OCI-LY1 (cell line): ENCODE data around the gene CPNE7.

Experiments
- H2AFZ ChIP-seq: fragments of 200-600 bp; sonication (generic), shearing (Covaris generic); 2 replicates; pipeline ENCODE4 v1.6.0; 2014; ENCODE audit warnings: antibody characterized with exemption, mild to moderate bottlenecking, low read length
- H3F3A ChIP-seq: fragments of 200-600 bp; sonication (generic), shearing (Covaris generic); 2 replicates; pipeline ENCODE4 v1.6.0; 2014; ENCODE audit warnings: mild to moderate bottlenecking, antibody characterized with exemption, low read length, moderate library complexity; ENCODE audit not compliant: insufficient read depth
- H3K27ac ChIP-seq: fragments of 200-600 bp; sonication (generic); 2 replicates; pipeline ENCODE4 v1.5.1; 2014; ENCODE audit warnings: low read length, mixed run types, mild to moderate bottlenecking, low read depth; ENCODE audit not compliant: poor library complexity, severe bottlenecking
- H3K27me3 ChIP-seq: fragments of 200-600 bp; sonication (generic); 2 replicates; pipeline ENCODE4 v1.6.0; 2014; ENCODE audit warnings: antibody characterized with exemption, mild to moderate bottlenecking, low read length, moderate library complexity; ENCODE audit not compliant: insufficient read depth
- H3K36me3 ChIP-seq: fragments of 200-600 bp; sonication (generic); 2 replicates; pipeline ENCODE4 v1.6.1; 2014; ENCODE audit warnings: mild to moderate bottlenecking, antibody characterized with exemption, low read length, moderate library complexity, mixed read lengths; ENCODE audit not compliant: insufficient read depth
- H3K4me1 ChIP-seq: fragments of 200-600 bp; sonication (generic); 2 replicates; pipeline ENCODE4 v1.5.1; 2014; ENCODE audit warnings: mild to moderate bottlenecking, low read length, moderate library complexity; ENCODE audit not compliant: insufficient read depth, severe bottlenecking
- H3K4me2 ChIP-seq: fragments of 200-600 bp; sonication (generic), shearing (Covaris generic); 2 replicates; pipeline ENCODE4 v1.6.1; 2014; ENCODE audit warnings: low read length
- H3K4me3 ChIP-seq: fragments of 200-600 bp; sonication (generic); 2 replicates; pipeline ENCODE4 v1.5.1; 2014; ENCODE audit warnings: low read length, low read depth, mild to moderate bottlenecking, mixed read lengths; ENCODE audit not compliant: poor library complexity, severe bottlenecking
- H3K79me2 ChIP-seq: fragments of 200-600 bp; shearing (Covaris generic); 2 replicates; pipeline ENCODE4 v1.6.1; 2016; ENCODE audit warnings: mixed run types, low read length, mixed read lengths; ENCODE audit not compliant: insufficient read depth
- H3K9ac ChIP-seq: fragments of 200-600 bp; sonication (generic), shearing (Covaris generic); 2 replicates; pipeline ENCODE4 v1.6.1; 2014; ENCODE audit warnings: mild to moderate bottlenecking, low read length, mixed read lengths
- H3K9me2 ChIP-seq: fragments of 200-600 bp; sonication (generic), shearing (Covaris generic); 2 replicates; pipeline ENCODE4 v1.6.1; 2014; ENCODE audit warnings: low read depth, mild to moderate bottlenecking, low read length, mixed read lengths
- H3K9me3 ChIP-seq: fragments of 200-600 bp; shearing (Covaris generic); 2 replicates; pipeline ENCODE4 v1.6.1; 2014; ENCODE audit warnings: low read length, mixed read lengths
- H4K20me1 ChIP-seq: fragments of 200-600 bp; sonication (generic), shearing (Covaris generic); 2 replicates; pipeline ENCODE4 v1.6.0; 2016; ENCODE audit warnings: mild to moderate bottlenecking, low read length; ENCODE audit not compliant: insufficient read depth
- CTCF ChIP-seq: fragments of 200-600 bp; sonication (generic), shearing (Covaris generic); IDR thresholded peaks from 2 replicates; pipeline ENCODE4 v1.5.1; 2017; ENCODE audit warnings: mild to moderate bottlenecking, antibody characterized with exemption, low read length, moderate library complexity, mixed read lengths
- EZH2 ChIP-seq: fragments of 200-600 bp; sonication (generic), shearing (Covaris generic); IDR thresholded peaks from 2 replicates; pipeline ENCODE4 v1.8.0; 2017; ENCODE audit warnings: borderline replicate concordance, mixed run types, mild to moderate bottlenecking, antibody characterized with exemption, low read length, moderate library complexity, mixed read lengths

Gene CPNE7

GRCh38 chr16:89546781-89547180, 28.8 kb upstream of the CPNE7 start:
- Histone ChIP-seq H3K36me3 (peaks cover 71% of the 10 kb centered on the region), H3K4me3 (no peak overlapping the region), H3K79me2 (no peaks in the 10 kb centered on the region), H4K20me1 (no peaks in the 10 kb centered on the region), H3K4me1 (peaks cover 14% of the 10 kb centered on the region), H3K4me2 (no peak overlapping the region), H3K27me3 (no peaks in the 10 kb centered on the region), H3K9ac (no peak overlapping the region), H3K27ac (no peak overlapping the region), H3F3A (no peaks in the 10 kb centered on the region), H3K9me2 (no peaks in the 10 kb centered on the region), H3K9me3 (no peaks in the 10 kb centered on the region), H2AFZ (no peak overlapping the region)
- TF ChIP-seq EZH2 (no peak), CTCF (no peak)

- H2AFZ ChIP-seq: no peak overlapping the region
- H3K4me1 ChIP-seq: peaks cover 14% of the 10 kb centered on the region
- H3K27me3 ChIP-seq: no peaks in the 10 kb centered on the region
- no peak overlapping the region for H3K27ac ChIP-seq
- H3K79me2 ChIP-seq: no peaks in the 10 kb centered on the region
- H3K4me2 ChIP-seq: no peak overlapping the region
- H3K9me3 ChIP-seq: no peaks in the 10 kb centered on the region
- TF ChIP-seq EZH2: no peak
- TF ChIP-seq CTCF: no peak
- no peak overlapping the region for H3K9ac ChIP-seq
- no peaks in the 10 kb centered on the region for H4K20me1 ChIP-seq
- H3K9me2 ChIP-seq: no peaks in the 10 kb centered on the region
- no peak overlapping the region for H3K4me3 ChIP-seq
- H3F3A ChIP-seq: no peaks in the 10 kb centered on the region
- H3K36me3 ChIP-seq: peaks cover 75% of the 10 kb centered on the region
Observed at GRCh38 chr16:89547291-89547690, 28.3 kb upstream of the CPNE7 start.

GRCh38 chr16:89547860-89548259, 27.7 kb upstream of the CPNE7 start:
- Histone ChIP-seq H2AFZ (no peak overlapping the region), H3K27ac (no peak overlapping the region), H3K4me3 (no peak overlapping the region), H3K9me2 (no peaks in the 10 kb centered on the region), H3K9ac (no peak overlapping the region), H3K9me3 (no peaks in the 10 kb centered on the region), H3K4me2 (no peak overlapping the region), H3K27me3 (no peaks in the 10 kb centered on the region), H4K20me1 (no peaks in the 10 kb centered on the region), H3K36me3 (peaks cover 75% of the 10 kb centered on the region), H3F3A (no peaks in the 10 kb centered on the region), H3K4me1 (peaks cover 14% of the 10 kb centered on the region), H3K79me2 (no peaks in the 10 kb centered on the region)
- no peak for TF ChIP-seq CTCF
- TF ChIP-seq EZH2: no peak
